ENCODE data around the gene ZNF514.

DNA sequence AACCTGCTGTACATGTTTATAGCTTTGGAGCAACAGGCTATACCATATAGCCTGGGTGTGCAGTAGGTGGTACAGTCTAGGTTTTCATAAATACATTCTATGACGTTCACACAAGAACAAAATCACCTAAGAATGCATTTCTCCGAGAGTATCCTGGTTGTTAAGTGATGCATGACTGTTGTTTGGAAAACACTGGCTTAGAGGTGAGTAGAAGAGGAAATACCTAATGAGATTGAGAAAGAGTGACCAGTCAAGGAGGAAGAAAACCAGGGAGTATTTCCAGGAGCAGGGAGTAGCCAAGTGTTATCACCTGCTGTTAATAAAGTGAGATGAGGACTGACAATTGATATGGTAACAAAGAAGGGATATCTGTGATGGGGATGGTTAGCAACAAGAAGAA is 44.7 kb upstream of the ZNF514 start:
- TF ChIP-seq, protein P1, sequence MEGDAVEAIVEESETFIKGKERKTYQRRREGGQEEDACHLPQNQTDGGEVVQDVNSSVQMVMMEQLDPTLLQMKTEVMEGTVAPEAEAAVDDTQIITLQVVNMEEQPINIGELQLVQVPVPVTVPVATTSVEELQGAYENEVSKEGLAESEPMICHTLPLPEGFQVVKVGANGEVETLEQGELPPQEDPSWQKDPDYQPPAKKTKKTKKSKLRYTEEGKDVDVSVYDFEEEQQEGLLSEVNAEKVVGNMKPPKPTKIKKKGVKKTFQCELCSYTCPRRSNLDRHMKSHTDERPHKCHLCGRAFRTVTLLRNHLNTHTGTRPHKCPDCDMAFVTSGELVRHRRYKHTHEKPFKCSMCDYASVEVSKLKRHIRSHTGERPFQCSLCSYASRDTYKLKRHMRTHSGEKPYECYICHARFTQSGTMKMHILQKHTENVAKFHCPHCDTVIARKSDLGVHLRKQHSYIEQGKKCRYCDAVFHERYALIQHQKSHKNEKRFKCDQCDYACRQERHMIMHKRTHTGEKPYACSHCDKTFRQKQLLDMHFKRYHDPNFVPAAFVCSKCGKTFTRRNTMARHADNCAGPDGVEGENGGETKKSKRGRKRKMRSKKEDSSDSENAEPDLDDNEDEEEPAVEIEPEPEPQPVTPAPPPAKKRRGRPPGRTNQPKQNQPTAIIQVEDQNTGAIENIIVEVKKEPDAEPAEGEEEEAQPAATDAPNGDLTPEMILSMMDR (IDR thresholded peaks at IDR 0.05 in 2 of 3, conservative IDR thresholded peaks at IDR 0.05 in 1 of 3; ENCODE audit: borderline replicate concordance in 1 of 3, insufficient read depth in 1 of 3, low read depth in 2 of 3, low read length in 2 of 3): no peak
- no peak for TF ChIP-seq POLR2A (IDR thresholded peaks at IDR 0.05; ENCODE audit: borderline replicate concordance, extremely low read depth, insufficient read depth, insufficient read length)
- TF ChIP-seq, protein P2, sequence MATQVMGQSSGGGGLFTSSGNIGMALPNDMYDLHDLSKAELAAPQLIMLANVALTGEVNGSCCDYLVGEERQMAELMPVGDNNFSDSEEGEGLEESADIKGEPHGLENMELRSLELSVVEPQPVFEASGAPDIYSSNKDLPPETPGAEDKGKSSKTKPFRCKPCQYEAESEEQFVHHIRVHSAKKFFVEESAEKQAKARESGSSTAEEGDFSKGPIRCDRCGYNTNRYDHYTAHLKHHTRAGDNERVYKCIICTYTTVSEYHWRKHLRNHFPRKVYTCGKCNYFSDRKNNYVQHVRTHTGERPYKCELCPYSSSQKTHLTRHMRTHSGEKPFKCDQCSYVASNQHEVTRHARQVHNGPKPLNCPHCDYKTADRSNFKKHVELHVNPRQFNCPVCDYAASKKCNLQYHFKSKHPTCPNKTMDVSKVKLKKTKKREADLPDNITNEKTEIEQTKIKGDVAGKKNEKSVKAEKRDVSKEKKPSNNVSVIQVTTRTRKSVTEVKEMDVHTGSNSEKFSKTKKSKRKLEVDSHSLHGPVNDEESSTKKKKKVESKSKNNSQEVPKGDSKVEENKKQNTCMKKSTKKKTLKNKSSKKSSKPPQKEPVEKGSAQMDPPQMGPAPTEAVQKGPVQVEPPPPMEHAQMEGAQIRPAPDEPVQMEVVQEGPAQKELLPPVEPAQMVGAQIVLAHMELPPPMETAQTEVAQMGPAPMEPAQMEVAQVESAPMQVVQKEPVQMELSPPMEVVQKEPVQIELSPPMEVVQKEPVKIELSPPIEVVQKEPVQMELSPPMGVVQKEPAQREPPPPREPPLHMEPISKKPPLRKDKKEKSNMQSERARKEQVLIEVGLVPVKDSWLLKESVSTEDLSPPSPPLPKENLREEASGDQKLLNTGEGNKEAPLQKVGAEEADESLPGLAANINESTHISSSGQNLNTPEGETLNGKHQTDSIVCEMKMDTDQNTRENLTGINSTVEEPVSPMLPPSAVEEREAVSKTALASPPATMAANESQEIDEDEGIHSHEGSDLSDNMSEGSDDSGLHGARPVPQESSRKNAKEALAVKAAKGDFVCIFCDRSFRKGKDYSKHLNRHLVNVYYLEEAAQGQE (IDR thresholded peaks at IDR 0.05; ENCODE audit: low read depth): no peak

Data from HCT116 (cell line).